ENCODE data around the gene SRSF7.
A peak's percentile ranks its signal among the peaks of the same experiment; 100 is the strongest.
"Not testable (repeated sequence)": the region's sequence is repeated elsewhere in the genome, so short reads cannot be mapped to it uniquely, and the experiment has no call there.

The SRSF7 gene

GRCh38 chr2:38750891-38751595 is at the start of gene SRSF7:
Gene SRSF7 (minus strand): TSS chr2:38751361. CDS start chr2:38751256, 105 bp downstream.
- no peaks in the 10 kb centered on the region for H3K9me3 Mint-ChIP-seq
- H3K27ac Mint-ChIP-seq, result peak within 1 kb of the TSS; percentile 99
- DNase-seq (peak; percentile 98), ATAC-seq (peak; percentile 81)
- H3K36me3 Mint-ChIP-seq (ENCODE audit: low read depth), result peaks cover 51% of the 10 kb centered on the region
- peak within 1 kb of the TSS; percentile 98 for H3K4me3 Mint-ChIP-seq
- H3K4me1 Mint-ChIP-seq, result peaks cover 62% of the 10 kb centered on the region
- peaks cover 3% of the 10 kb centered on the region for H3K27me3 Mint-ChIP-seq

DNA sequence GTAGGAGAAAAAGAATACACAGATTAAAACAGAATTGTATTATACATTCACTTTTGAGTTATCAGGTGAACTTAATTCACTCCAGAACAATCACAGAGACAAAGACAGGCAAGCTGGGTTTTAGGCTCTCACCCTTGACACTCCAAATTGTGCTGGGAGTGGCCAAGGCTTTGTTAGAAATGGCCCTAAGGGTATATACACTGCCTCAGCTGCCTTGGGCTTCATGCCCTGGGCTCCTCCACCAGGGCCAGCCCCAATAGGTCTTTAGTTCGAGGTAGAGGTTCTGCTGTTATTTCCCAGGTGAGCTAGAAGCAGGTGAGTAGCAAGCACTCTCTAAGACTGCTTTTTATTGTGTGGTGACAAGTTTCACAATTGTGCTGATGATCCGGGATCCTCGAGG is 46.8 kb upstream of the SRSF7 start:
- Mint-ChIP-seq H3K4me3 (no peak overlapping the region), H3K27me3 (no peaks in the 10 kb centered on the region), H3K36me3 (ENCODE audit: low read depth) (peaks cover 12% of the 10 kb centered on the region), H3K27ac (no peak overlapping the region), H3K9me3 (no peaks in the 10 kb centered on the region), H3K4me1 (no peaks in the 10 kb centered on the region)
- DNase-seq (no peak), ATAC-seq (no peak)

DNA sequence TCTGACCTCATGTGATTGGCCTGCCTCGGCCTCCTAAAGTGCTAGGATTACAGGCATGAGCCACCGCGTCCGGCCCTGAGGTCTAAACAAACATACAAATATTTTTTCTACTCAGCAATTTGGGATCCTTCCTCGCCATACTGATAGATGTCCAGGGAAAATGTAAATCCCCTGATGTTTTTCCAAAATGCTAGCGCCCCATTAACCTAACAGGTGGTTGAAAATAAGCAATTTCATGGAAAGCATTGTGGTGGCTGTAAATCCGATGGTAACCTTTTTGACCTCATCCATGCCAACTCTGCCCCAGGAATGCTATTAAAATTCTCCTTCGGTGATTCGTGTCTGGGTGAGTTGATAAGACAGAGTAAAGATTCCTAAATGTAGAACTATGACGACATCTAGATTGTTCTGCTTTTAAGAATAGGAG is 46.1 kb upstream of the SRSF7 start:
- Mint-ChIP-seq H3K27me3 (no peaks in the 10 kb centered on the region), H3K9me3 (no peaks in the 10 kb centered on the region), H3K4me3 (no peak overlapping the region), H3K27ac (no peak overlapping the region), H3K4me1 (no peaks in the 10 kb centered on the region), H3K36me3 (ENCODE audit: low read depth) (peaks cover 10% of the 10 kb centered on the region)
- DNase-seq (no peak), ATAC-seq (no peak)

- not testable (repeated sequence) for ATAC-seq
Observed at GRCh38 chr2:38795016-38795415, 43.9 kb upstream of the SRSF7 start.

GRCh38 chr2:38794235-38794946 is 43.2 kb upstream of the SRSF7 start:
- Mint-ChIP-seq H3K27ac (no peak overlapping the region), H3K27me3 (no peaks in the 10 kb centered on the region), H3K4me1 (no peaks in the 10 kb centered on the region), H3K9me3 (no peaks in the 10 kb centered on the region), H3K4me3 (no peak overlapping the region), H3K36me3 (ENCODE audit: low read depth) (peaks cover 8% of the 10 kb centered on the region)
- no peak for ATAC-seq
- no peak for DNase-seq

More at GRCh38 chr2:38795016-38795415, 43.9 kb upstream of the SRSF7 start:
- not testable (repeated sequence) for H3K9me3 Mint-ChIP-seq; H3K27ac Mint-ChIP-seq; DNase-seq; H3K36me3 Mint-ChIP-seq (ENCODE audit: low read depth); H3K4me3 Mint-ChIP-seq; H3K4me1 Mint-ChIP-seq; H3K27me3 Mint-ChIP-seq

DNA sequence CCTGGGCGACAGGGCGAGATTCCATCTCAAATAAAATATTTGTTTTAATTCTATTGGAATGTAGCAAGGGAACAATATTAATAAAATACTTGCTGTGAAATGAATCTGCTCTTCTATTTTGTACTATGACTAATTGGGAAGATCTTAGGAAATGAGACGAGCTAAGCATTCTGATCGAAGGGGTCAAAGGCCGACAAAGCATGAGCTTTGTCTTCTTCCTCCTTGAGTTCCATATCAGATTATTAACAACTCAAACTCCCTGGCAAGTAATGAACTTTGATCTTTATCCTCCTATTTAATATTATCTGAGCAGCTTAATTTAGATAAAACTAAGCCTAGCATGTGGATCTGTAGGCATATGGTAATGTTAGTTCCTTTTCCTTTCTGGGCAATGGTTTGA is 42.4 kb upstream of the SRSF7 start:
- no peak overlapping the region for H3K4me3 Mint-ChIP-seq
- H3K27me3 Mint-ChIP-seq, result no peaks in the 10 kb centered on the region
- no peaks in the 10 kb centered on the region for H3K4me1 Mint-ChIP-seq
- H3K36me3 Mint-ChIP-seq (ENCODE audit: low read depth), result peaks cover 8% of the 10 kb centered on the region
- DNase-seq (no peak), ATAC-seq (no peak)
- H3K27ac Mint-ChIP-seq, result no peak overlapping the region
- H3K9me3 Mint-ChIP-seq, result no peaks in the 10 kb centered on the region

DNA sequence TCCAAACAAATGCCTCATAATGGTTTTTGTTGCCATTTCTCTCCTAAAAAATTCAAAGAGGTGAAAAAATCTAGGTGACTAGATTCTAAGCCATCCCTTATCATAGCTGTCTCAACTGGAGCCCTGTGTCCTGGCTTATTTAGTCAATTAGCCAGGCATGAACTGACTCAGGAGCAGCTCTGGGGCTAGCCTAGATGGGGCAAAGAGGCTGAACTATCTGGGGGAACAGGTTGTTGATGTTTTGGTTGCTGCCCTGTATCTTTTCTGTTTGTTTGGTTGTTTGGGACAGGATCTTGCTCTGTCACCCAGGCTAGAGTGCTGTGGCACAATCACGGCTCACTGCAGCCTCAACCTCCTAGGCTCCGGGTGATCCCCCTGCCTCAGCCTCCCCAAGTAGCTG is 41.6 kb upstream of the SRSF7 start:
- Mint-ChIP-seq H3K36me3 (ENCODE audit: low read depth) (peaks cover 4% of the 10 kb centered on the region), H3K27me3 (no peaks in the 10 kb centered on the region), H3K4me1 (no peaks in the 10 kb centered on the region), H3K9me3 (no peaks in the 10 kb centered on the region), H3K27ac (no peak overlapping the region), H3K4me3 (no peak overlapping the region)
- no peak for DNase-seq
- no peak for ATAC-seq

DNA sequence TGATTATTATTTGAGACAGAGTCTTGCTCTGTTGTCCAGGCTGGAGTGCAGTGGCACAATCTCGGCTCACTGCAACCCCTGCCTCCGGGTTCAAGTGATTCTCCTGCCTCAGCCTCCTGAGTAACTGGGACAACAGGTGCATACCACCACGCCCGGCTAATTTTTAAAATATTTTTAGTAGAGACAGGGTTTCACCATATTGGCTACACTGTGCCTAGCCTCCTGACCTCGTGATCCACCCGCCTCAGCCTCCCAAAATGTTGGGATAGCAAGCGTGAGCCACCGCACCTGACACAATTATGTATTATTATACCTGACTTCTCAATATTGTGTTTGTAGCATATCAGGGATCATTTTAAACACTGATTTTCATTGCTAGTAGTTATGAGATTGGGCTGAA is 41.2 kb upstream of the SRSF7 start:
- ATAC-seq; H3K27ac Mint-ChIP-seq; DNase-seq; H3K9me3 Mint-ChIP-seq; H3K4me3 Mint-ChIP-seq; H3K36me3 Mint-ChIP-seq (ENCODE audit: low read depth); H3K4me1 Mint-ChIP-seq; H3K27me3 Mint-ChIP-seq: not testable (repeated sequence)

DNA sequence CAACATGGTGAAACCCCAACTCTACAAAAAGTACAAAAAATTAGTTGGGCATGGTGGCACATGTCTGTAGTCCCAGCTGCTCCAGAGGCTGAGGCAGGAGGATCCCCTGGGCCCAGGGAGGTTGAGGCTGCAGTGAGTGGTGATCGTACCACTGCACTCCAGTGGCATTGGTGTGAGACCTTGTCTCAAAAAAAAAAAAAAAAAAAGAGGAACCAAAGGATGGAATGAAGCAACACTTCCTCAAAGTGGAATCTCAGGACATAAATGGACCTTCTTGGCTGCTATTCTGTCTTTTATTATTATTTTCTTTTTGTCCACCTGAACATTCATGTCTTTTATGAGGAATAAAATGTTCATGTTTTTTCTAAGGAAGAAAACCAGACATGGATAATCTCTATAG is 40.6 kb upstream of the SRSF7 start:
- H3K4me3 Mint-ChIP-seq, result no peak overlapping the region
- H3K9me3 Mint-ChIP-seq, result no peaks in the 10 kb centered on the region
- H3K36me3 Mint-ChIP-seq (ENCODE audit: low read depth), result no peaks in the 10 kb centered on the region
- no peaks in the 10 kb centered on the region for H3K27me3 Mint-ChIP-seq
- H3K27ac Mint-ChIP-seq, result no peak overlapping the region
- ATAC-seq (no peak), DNase-seq (no peak)
- no peaks in the 10 kb centered on the region for H3K4me1 Mint-ChIP-seq

DNA sequence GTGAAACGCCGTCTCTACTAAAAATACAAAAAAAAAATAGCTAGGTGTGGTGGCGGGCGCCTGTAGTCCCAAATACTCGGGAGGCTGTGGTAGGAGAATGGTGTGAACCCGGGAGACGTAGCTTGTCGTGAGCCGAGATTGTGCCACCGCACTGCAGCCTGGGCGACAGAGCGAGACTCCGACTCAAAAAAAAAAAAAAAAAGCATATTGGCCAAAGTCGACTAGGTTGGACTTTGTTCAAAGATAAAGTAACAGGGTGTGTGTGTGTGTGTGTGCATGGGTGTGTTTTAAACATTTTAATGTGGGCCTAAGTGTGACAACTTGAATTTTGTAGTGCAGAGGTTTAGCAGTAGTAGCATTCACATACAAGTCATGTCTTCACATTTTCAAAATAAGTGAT is 38.5 kb upstream of the SRSF7 start:
- no peaks in the 10 kb centered on the region for H3K27me3 Mint-ChIP-seq
- DNase-seq (no peak), ATAC-seq (no peak)
- H3K27ac Mint-ChIP-seq, result no peak overlapping the region
- H3K4me3 Mint-ChIP-seq, result no peak overlapping the region
- H3K36me3 Mint-ChIP-seq (ENCODE audit: low read depth), result no peaks in the 10 kb centered on the region
- H3K9me3 Mint-ChIP-seq, result no peaks in the 10 kb centered on the region
- no peaks in the 10 kb centered on the region for H3K4me1 Mint-ChIP-seq

GRCh38 chr2:38788306-38788705 is 37.1 kb upstream of the SRSF7 start:
- Mint-ChIP-seq H3K36me3 (ENCODE audit: low read depth) (no peaks in the 10 kb centered on the region), H3K27ac (no peak overlapping the region), H3K9me3 (no peaks in the 10 kb centered on the region), H3K4me1 (no peaks in the 10 kb centered on the region), H3K4me3 (no peak overlapping the region), H3K27me3 (no peaks in the 10 kb centered on the region)
- DNase-seq, result no peak
- no peak for ATAC-seq

DNA sequence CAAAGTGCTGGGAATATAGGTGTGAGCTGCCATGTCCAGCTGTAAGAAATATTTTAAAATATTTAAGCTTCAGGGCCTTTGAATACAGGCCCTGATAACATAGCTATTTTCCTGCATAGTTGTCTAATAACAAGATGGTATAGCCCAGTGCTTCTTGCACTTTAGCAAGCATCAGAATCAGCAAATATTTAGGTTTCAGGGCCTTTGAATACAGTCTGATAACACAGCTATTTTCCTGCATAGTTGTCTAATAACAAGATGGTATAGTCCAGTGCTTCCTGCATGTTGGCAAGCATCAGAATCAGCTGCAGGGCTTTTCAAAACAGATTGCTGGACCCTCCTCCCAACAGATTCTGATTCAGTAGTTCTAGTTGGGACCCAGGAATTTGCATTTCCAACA is 32.4 kb upstream of the SRSF7 start:
- DNase-seq (no peak), ATAC-seq (no peak)
- H3K4me1 Mint-ChIP-seq, result peaks cover 9% of the 10 kb centered on the region
- no peak overlapping the region for H3K4me3 Mint-ChIP-seq
- no peaks in the 10 kb centered on the region for H3K27me3 Mint-ChIP-seq
- no peak overlapping the region for H3K27ac Mint-ChIP-seq
- no peaks in the 10 kb centered on the region for H3K9me3 Mint-ChIP-seq
- H3K36me3 Mint-ChIP-seq (ENCODE audit: low read depth), result peaks cover 17% of the 10 kb centered on the region

DNA sequence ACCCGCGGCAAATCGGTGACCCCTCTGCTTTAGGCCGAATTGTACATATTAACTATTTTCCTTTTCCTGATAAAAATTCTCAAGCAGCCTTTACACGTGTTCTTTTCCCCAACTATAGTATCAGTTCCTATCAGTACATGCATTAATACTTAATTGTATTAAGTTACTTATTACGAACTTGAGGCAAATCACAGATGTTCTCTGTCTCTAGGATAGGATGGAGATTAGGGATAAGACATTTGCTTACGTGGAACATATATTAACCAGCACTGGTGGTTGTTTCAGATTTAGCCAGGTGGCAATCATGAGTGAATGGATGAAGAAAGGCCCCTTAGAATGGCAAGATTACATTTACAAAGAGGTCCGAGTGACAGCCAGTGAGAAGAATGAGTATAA is 27.5 kb upstream of the SRSF7 start:
- Mint-ChIP-seq H3K4me3 (peak overlapping the region; percentile 100), H3K27me3 (peaks cover 14% of the 10 kb centered on the region), H3K27ac (peak overlapping the region; percentile 98), H3K4me1 (peaks cover 17% of the 10 kb centered on the region), H3K36me3 (ENCODE audit: low read depth) (peaks cover 23% of the 10 kb centered on the region), H3K9me3 (no peaks in the 10 kb centered on the region)
- DNase-seq, result no peak
- no peak for ATAC-seq

GRCh38 chr2:38776531-38776930 is 25.4 kb upstream of the SRSF7 start:
- Mint-ChIP-seq H3K27me3 (peaks cover 14% of the 10 kb centered on the region), H3K4me3 (peak overlapping the region; percentile 24), H3K9me3 (no peaks in the 10 kb centered on the region), H3K27ac (no peak overlapping the region), H3K4me1 (peaks cover 15% of the 10 kb centered on the region), H3K36me3 (ENCODE audit: low read depth) (peaks cover 16% of the 10 kb centered on the region)
- DNase-seq, result no peak
- no peak for ATAC-seq

DNA sequence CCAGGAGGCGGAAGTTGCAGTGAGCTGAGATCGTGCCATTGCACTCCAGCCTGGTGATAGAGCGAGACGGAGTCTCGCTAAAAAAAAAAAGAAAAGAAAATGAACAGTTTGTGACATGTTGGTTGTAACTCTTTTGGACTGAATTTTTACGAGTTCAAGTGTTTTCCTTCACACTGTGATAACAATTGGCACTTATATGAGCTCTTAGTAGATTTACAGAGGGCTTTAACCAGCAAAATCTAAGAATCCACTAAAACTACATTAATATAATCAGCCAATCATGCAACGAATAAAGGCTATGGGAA is 24.7 kb upstream of the SRSF7 start:
- peaks cover 13% of the 10 kb centered on the region for H3K36me3 Mint-ChIP-seq (ENCODE audit: low read depth)

More for the DNA sequence above, 24.7 kb upstream of the SRSF7 start:
- Mint-ChIP-seq H3K27ac (no peak overlapping the region), H3K4me3 (no peak overlapping the region), H3K4me1 (peaks cover 15% of the 10 kb centered on the region), H3K9me3 (no peaks in the 10 kb centered on the region), H3K27me3 (peaks cover 14% of the 10 kb centered on the region)
- no peak for DNase-seq
- ATAC-seq, result no peak
